Hepatocyte (in vitro differentiated cells): ENCODE measurements around the gene GDF11. TPM values are rescaled to one million over a fixed set of nuclear protein-coding genes. Genes with fewer than 3 reads are reported as not detected.

ENCODE experiments used
- DNase-seq: peaks from one replicate; pipeline ENCODE4 v3.0.0-alpha.2; 2016; ENCODE audit warnings: low spot score
- H2AFZ ChIP-seq: fragments of 200-600 bp; sonication (generic); 2 replicates; pipeline ENCODE4 v1.6.0; 2016; ENCODE audit warnings: antibody characterized with exemption, mild to moderate bottlenecking
- H3K27ac ChIP-seq: fragments of 200-600 bp; sonication (generic); 2 replicates; pipeline ENCODE4 v1.5.1; 2016; ENCODE audit warnings: mild to moderate bottlenecking
- H3K27me3 ChIP-seq: fragments of 200-600 bp; sonication (generic); 2 replicates; pipeline ENCODE4 v1.6.1; 2016
- H3K36me3 ChIP-seq: fragments of 200-600 bp; sonication (generic); replicated peaks from 2 replicates; pipeline ENCODE4 v1.5.1; 2016; ENCODE audit warnings: low read depth; ENCODE audit not compliant: insufficient read depth
- H3K4me1 ChIP-seq: fragments of 200-600 bp; sonication (generic); 2 replicates; pipeline ENCODE4 v1.5.1; 2016; ENCODE audit warnings: mild to moderate bottlenecking, moderate library complexity; ENCODE audit not compliant: insufficient read depth
- H3K4me2 ChIP-seq: fragments of 200-600 bp; sonication (generic); 2 replicates; pipeline ENCODE4 v1.6.0; 2016
- H3K4me3 ChIP-seq: fragments of 200-600 bp; sonication (generic); 2 replicates; pipeline ENCODE4 v1.5.1; 2016; ENCODE audit warnings: mild to moderate bottlenecking
- H3K79me2 ChIP-seq: fragments of 200-600 bp; sonication (generic); 2 replicates; pipeline ENCODE4 v1.6.0; 2017; ENCODE audit warnings: mild to moderate bottlenecking
- H3K9me2 ChIP-seq: fragments of 200-600 bp; sonication (generic); replicated peaks from 2 replicates; pipeline ENCODE4 v1.6.0; 2017; ENCODE audit warnings: mild to moderate bottlenecking; ENCODE audit not compliant: insufficient read depth
- H3K9me3 ChIP-seq: fragments of 200-600 bp; sonication (generic); 2 replicates; pipeline ENCODE4 v1.5.1; 2016; ENCODE audit warnings: low read depth, mild to moderate bottlenecking
- H4K20me1 ChIP-seq: fragments of 200-600 bp; sonication (generic); 2 replicates; pipeline ENCODE4 v1.6.0; 2016; ENCODE audit warnings: mild to moderate bottlenecking; ENCODE audit not compliant: insufficient read depth, poor library complexity, severe bottlenecking
- CTCF ChIP-seq: fragments of 200-600 bp; sonication (generic); IDR thresholded peaks from 2 replicates; pipeline ENCODE4 v1.5.1; 2016; ENCODE audit warnings: antibody characterized with exemption, mild to moderate bottlenecking; ENCODE audit not compliant: poor library complexity
- EZH2 ChIP-seq: fragments of 200-600 bp; sonication (generic); IDR thresholded peaks from 2 replicates; pipeline ENCODE4 v1.6.1; 2016; ENCODE audit warnings: antibody characterized with exemption, mild to moderate bottlenecking, borderline replicate concordance
- EZH2phosphoT487 ChIP-seq: fragments of 200-600 bp; sonication (generic); IDR thresholded peaks from one replicate; pipeline ENCODE4 v1.6.1; 2018; ENCODE audit warnings: antibody characterized with exemption, mild to moderate bottlenecking, low read depth, moderate library complexity; ENCODE audit not compliant: unreplicated experiment, severe bottlenecking
- WGBS: methylation state at CpG from one replicate; pipeline ENCODE4 v1.1.6; 2016; ENCODE audit warnings: low lambda C conversion rate; ENCODE audit errors: missing lambda C conversion rate; 5-methylcytosine and 5-hydroxymethylcytosine counted together
- polyA plus RNA-seq: library from polyadenylated mRNA; unstranded; fragments of >200 nt; fragmentation: Nextera tagmentation; extraction: Ambion mirVana; gene quantifications from 2 replicates; pipeline ENCODE4 v1.2.1, GENCODE V29; 2016
- total RNA-seq: library from RNA; depleted of rRNA; stranded (reverse); fragments of >200 nt; gene quantifications from 2 replicates; pipeline ENCODE4 v1.2.3, GENCODE V29; 2014

The GDF11 gene
- total and polyA plus RNA-seq, 2 experiments from 2014 or later: 4.1 to 7.9 TPM

- no peak overlapping the region for H3K4me3 ChIP-seq
- no peak overlapping the region for H2AFZ ChIP-seq
- no peaks in the 10 kb centered on the region for H3K79me2 ChIP-seq
- no peaks in the 10 kb centered on the region for H3K27me3 ChIP-seq
- 73% methylated on average over 5 of the region's 5 CpGs for WGBS
- TF ChIP-seq CTCF (no peak), EZH2phosphoT487 (no peak), EZH2 (no peak)
- H3K4me2 ChIP-seq: no peak overlapping the region
- H3K9me2 ChIP-seq: no peaks in the 10 kb centered on the region
- DNase-seq: no peak
- no peaks in the 10 kb centered on the region for H3K4me1 ChIP-seq
- no peaks in the 10 kb centered on the region for H3K9me3 ChIP-seq
- no peak overlapping the region for H3K27ac ChIP-seq
- H3K36me3 ChIP-seq: no peaks in the 10 kb centered on the region
- no peaks in the 10 kb centered on the region for H4K20me1 ChIP-seq
These were observed 43.4 kb upstream of the GDF11 start for GRCh38 chr12:55699471-55700055.

- WGBS: 89% methylated on average over 17 of the region's 21 CpGs
- no peak for DNase-seq
- no peak overlapping the region for H2AFZ ChIP-seq
- no peaks in the 10 kb centered on the region for H3K79me2 ChIP-seq
- H4K20me1 ChIP-seq: no peaks in the 10 kb centered on the region
- no peak overlapping the region for H3K4me2 ChIP-seq
- no peaks in the 10 kb centered on the region for H3K9me2 ChIP-seq
- H3K36me3 ChIP-seq: no peaks in the 10 kb centered on the region
- no peak overlapping the region for H3K27ac ChIP-seq
- H3K4me3 ChIP-seq: no peak overlapping the region
- H3K9me3 ChIP-seq: no peaks in the 10 kb centered on the region
- H3K27me3 ChIP-seq: peaks cover under 1% of the 10 kb centered on the region
- H3K4me1 ChIP-seq: no peaks in the 10 kb centered on the region
- no peak for TF ChIP-seq EZH2
- TF ChIP-seq EZH2phosphoT487: no peak
- no peak for TF ChIP-seq CTCF
These were observed 42.5 kb upstream of the GDF11 start for GRCh38 chr12:55700255-55701018.

- H3K27me3 ChIP-seq: peaks cover 21% of the 10 kb centered on the region
- H3K36me3 ChIP-seq: no peaks in the 10 kb centered on the region
- H3K9me2 ChIP-seq: no peaks in the 10 kb centered on the region
- H3K4me1 ChIP-seq: no peaks in the 10 kb centered on the region
- TF ChIP-seq EZH2 (no peak), CTCF (no peak), EZH2phosphoT487 (no peak)
- DNase-seq: no peak
- WGBS: 89% methylated on average over 8 of the region's 8 CpGs
- H2AFZ ChIP-seq: no peak overlapping the region
- no peaks in the 10 kb centered on the region for H4K20me1 ChIP-seq
- no peaks in the 10 kb centered on the region for H3K79me2 ChIP-seq
- H3K9me3 ChIP-seq: no peaks in the 10 kb centered on the region
- H3K4me2 ChIP-seq: no peak overlapping the region
- no peak overlapping the region for H3K4me3 ChIP-seq
- H3K27ac ChIP-seq: no peak overlapping the region
These were observed 40.1 kb upstream of the GDF11 start for GRCh38 chr12:55702861-55703260.
